AG09319 (cell line): Measurements from ENCODE around the gene ADGRL3.

Experiments
- DNase-seq: peaks from one replicate; pipeline ENCODE4 v3.0.0-alpha.2; 2010; ENCODE audit warnings: low read depth; ENCODE audit errors: extremely low read depth
- CTCF ChIP-seq: IDR thresholded peaks from 2 replicates; pipeline ENCODE4 v1.5.1; 2011; ENCODE audit warnings: low read depth, mild to moderate bottlenecking, inconsistent platforms, low read length, moderate library complexity

ADGRL3 gene

GRCh38 chr4:61428950-61429349, 228.8 kb downstream of the ADGRL3 start:
- no peak for DNase-seq
- TF ChIP-seq CTCF, result no peak

GRCh38 chr4:61431131-61431530, 231.0 kb downstream of the ADGRL3 start:
- no peak for TF ChIP-seq CTCF
- no peak for DNase-seq

- no peak for TF ChIP-seq CTCF
- no peak for DNase-seq
Measured at GRCh38 chr4:61437923-61438322, 237.8 kb downstream of the ADGRL3 start.

GRCh38 chr4:61440321-61440720, 240.2 kb downstream of the ADGRL3 start:
- TF ChIP-seq CTCF, result no peak
- DNase-seq, result no peak

GRCh38 chr4:61442936-61443335, 242.8 kb downstream of the ADGRL3 start:
- TF ChIP-seq CTCF, result no peak
- no peak for DNase-seq

- no peak for TF ChIP-seq CTCF
- DNase-seq, result no peak
Measured at GRCh38 chr4:61443813-61444510, 243.8 kb downstream of the ADGRL3 start.

- no peak for TF ChIP-seq CTCF
- no peak for DNase-seq
Measured at GRCh38 chr4:61445374-61446063, 245.4 kb downstream of the ADGRL3 start.
